ES-I3 (cell line): ENCODE data around the gene LRP6.
A peak's percentile ranks its signal among the peaks of the same experiment; 100 is the strongest.
"Not testable (repeated sequence)": the region's sequence is repeated elsewhere in the genome, so short reads cannot be mapped to it uniquely, and the experiment has no call there.

Source experiments
- H3K36me3 ChIP-seq: 2 replicates; pipeline ENCODE4 v1.6.1; 2013; ENCODE audit warnings: mild to moderate bottlenecking, low read length, control low read depth, moderate library complexity; ENCODE audit not compliant: insufficient read depth
- H3K4me1 ChIP-seq: 2 replicates; pipeline ENCODE4 v1.6.1; 2013; ENCODE audit warnings: mild to moderate bottlenecking, control low read depth, low read length; ENCODE audit not compliant: insufficient read depth
- H3K9ac ChIP-seq: 2 replicates; pipeline ENCODE4 v1.6.1; 2013; ENCODE audit warnings: low read depth, mild to moderate bottlenecking, low read length, moderate library complexity
- H3K9me3 ChIP-seq: 2 replicates; pipeline ENCODE4 v1.6.1; 2013; ENCODE audit warnings: mild to moderate bottlenecking, low read length, moderate library complexity; ENCODE audit not compliant: control insufficient read depth, insufficient read depth

LRP6 gene

DNA sequence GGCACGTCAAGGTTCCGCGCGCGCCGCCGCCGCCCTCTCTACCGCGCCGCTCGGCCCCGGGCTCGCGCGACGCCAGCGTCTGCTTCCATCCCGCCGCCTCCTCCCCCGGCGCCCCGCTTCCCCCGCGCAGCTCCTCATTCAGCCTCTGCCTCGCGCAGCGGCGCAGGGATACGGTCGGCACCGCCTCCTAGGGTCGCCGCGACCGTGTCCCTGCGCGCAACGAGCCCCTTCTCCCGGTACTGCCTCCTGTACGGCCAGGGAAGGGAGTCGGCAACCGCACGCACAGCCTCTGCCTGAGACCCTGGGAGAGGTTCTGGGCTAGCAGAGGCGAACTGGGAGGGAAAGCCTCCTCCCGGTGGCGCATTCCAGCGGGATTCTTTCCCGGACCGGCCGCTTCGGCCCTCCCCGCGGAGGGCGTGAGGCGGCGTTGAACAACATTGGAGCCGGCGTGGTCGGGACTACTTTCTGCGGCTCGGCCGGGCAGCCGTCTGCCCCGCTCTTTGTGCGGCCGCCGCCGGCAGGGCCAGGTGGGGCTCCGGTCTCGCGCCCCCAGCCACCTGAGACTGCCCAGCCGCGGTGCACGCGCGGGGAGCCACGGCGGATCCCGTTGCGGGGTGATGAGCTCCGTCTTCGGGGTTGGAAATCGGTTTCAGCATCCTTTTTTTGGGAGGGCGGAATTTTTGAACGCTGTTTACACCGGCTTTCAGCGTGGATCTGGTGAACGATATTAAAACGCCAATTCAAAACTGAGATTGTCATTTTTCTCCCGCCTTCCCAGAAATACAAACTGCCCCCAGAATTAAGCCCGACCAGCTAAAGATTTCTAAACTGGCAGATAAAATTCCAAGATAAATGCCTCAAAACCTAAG lies at the start of gene LRP6:
TSS of gene LRP6 (minus strand) at position 172 of the 869 bp plus-strand sequence. CDS start 309 bp downstream, outside the sequence.
- H3K4me1 ChIP-seq = peaks cover 12% of the 10 kb centered on the region; the same call in 1 of the 2 replicates
- H3K9ac ChIP-seq = peak within 1 kb of the TSS; percentile 98
- H3K9me3 ChIP-seq = no peaks in the 10 kb centered on the region
- H3K36me3 ChIP-seq = no peaks in the 10 kb centered on the region

GRCh38 chr12:12315838-12316237 lies 49.0 kb upstream of the LRP6 start:
- Histone ChIP-seq H3K36me3 (no peaks in the 10 kb centered on the region), H3K9ac (no peak overlapping the region), H3K4me1 (peaks cover 10% of the 10 kb centered on the region), H3K9me3 (no peaks in the 10 kb centered on the region)

DNA sequence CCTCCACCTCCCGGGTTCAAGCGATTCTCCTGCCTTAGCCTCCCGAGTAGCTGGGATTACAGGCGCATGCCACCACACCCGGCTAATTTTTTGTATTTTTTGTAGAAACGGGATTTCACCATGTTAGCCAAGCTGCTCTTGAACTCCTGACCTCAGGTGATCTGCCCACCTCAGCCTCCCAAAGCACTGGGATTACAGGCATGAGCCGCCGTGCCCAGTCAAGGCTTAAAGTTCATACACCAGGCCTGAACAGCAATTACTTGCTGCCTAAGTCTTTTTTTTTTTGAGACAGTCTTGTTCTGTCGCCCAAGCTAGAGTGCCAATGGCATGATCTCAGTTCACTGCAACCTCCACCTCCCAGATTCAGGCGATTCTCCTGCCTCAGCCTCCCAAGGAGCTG lies 43.9 kb upstream of the LRP6 start:
- H3K4me1 ChIP-seq, H3K9me3 ChIP-seq, H3K36me3 ChIP-seq: not testable (repeated sequence)

GRCh38 chr12:12305568-12306300 lies 38.9 kb upstream of the LRP6 start:
- H3K9ac ChIP-seq = no peak overlapping the region
- H3K9me3 ChIP-seq = no peaks in the 10 kb centered on the region
- no peaks in the 10 kb centered on the region for H3K36me3 ChIP-seq
- no peaks in the 10 kb centered on the region for H3K4me1 ChIP-seq

More for the DNA sequence above, 43.9 kb upstream of the LRP6 start:
- H3K9ac ChIP-seq = not testable (repeated sequence)

- no peaks in the 10 kb centered on the region for H3K36me3 ChIP-seq
- H3K9me3 ChIP-seq = no peaks in the 10 kb centered on the region
- H3K4me1 ChIP-seq = no peaks in the 10 kb centered on the region
- H3K9ac ChIP-seq = no peak overlapping the region
Measured at GRCh38 chr12:12302976-12303375, 36.1 kb upstream of the LRP6 start.

GRCh38 chr12:12301122-12301521 lies 34.3 kb upstream of the LRP6 start:
- no peak overlapping the region for H3K9ac ChIP-seq
- H3K36me3 ChIP-seq = no peaks in the 10 kb centered on the region
- H3K9me3 ChIP-seq = no peaks in the 10 kb centered on the region
- no peaks in the 10 kb centered on the region for H3K4me1 ChIP-seq

DNA sequence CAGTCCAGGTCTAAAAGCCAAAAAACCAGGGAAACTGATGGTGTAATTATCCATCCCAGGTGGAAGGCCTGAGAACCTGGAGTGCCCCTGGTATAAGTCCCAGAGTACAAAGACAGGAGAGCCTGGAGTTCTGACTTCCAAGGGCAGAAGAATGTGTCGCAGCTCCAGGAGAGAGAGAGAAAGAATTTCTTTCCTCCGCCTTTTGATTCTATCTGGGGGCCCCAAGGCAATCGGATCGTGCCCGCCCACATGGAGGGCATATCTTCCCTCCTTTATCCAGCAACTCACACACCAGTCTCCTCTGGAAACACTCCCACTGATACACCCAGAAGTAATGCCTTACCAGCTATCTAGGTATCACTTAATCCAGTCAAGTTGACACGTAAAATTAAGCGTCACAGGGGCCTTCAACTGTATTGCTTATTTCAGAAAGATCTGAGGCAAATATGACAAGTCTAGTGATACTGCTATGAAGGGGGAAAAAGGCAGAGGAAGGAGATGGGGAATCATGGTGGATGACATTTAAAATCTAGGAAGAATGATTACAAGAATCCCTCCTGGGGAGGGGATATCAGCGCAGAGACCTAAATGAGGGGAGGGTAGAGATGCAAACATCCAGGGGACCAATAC lies 30.5 kb upstream of the LRP6 start:
- H3K4me1 ChIP-seq = peaks cover 9% of the 10 kb centered on the region; the same call in 1 of the 2 replicates
- H3K9me3 ChIP-seq = no peaks in the 10 kb centered on the region
- no peaks in the 10 kb centered on the region for H3K36me3 ChIP-seq
- no peak overlapping the region for H3K9ac ChIP-seq

GRCh38 chr12:12294215-12295005 lies 27.6 kb upstream of the LRP6 start:
- no peaks in the 10 kb centered on the region for H3K36me3 ChIP-seq
- H3K4me1 ChIP-seq = peaks cover 9% of the 10 kb centered on the region; the same call in 1 of the 2 replicates
- no peak overlapping the region for H3K9ac ChIP-seq
- H3K9me3 ChIP-seq = no peaks in the 10 kb centered on the region

GRCh38 chr12:12290206-12290605 lies 23.4 kb upstream of the LRP6 start:
- H3K36me3 ChIP-seq = no peaks in the 10 kb centered on the region
- no peak overlapping the region for H3K9ac ChIP-seq
- H3K4me1 ChIP-seq = peaks cover 9% of the 10 kb centered on the region; the same call in 1 of the 2 replicates
- H3K9me3 ChIP-seq = no peaks in the 10 kb centered on the region

- no peak overlapping the region for H3K9ac ChIP-seq
- no peaks in the 10 kb centered on the region for H3K9me3 ChIP-seq
- H3K4me1 ChIP-seq = peaks cover 18% of the 10 kb centered on the region
- no peaks in the 10 kb centered on the region for H3K36me3 ChIP-seq
Measured at GRCh38 chr12:12286441-12286840, 19.6 kb upstream of the LRP6 start.

- Histone ChIP-seq H3K9ac (no peak overlapping the region), H3K4me1 (peaks cover 24% of the 10 kb centered on the region), H3K36me3 (no peaks in the 10 kb centered on the region), H3K9me3 (no peaks in the 10 kb centered on the region)
Measured at GRCh38 chr12:12282761-12283425, 16.0 kb upstream of the LRP6 start.

DNA sequence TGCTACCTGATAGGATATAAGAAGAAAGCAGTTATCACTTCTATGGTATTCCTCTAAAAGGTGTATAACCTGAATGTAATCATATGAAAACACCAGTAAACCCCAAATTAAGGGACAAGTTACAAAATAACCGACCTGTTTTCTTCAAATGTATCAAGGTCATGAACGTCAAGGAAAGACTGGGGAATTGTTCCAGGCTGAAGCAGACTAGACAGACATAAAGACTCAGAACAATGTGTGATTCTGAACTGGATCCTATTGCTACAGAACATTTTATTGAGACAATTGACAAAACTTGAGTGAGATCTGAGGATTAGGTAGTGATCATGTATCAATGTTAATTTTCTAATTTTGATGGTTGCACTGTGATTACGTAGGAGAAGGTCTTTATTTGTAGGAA lies 15.4 kb upstream of the LRP6 start:
- no peak overlapping the region for H3K9ac ChIP-seq
- peaks cover 2% of the 10 kb centered on the region; the same call in 1 of the 2 replicates for H3K9me3 ChIP-seq
- H3K4me1 ChIP-seq = peaks cover 24% of the 10 kb centered on the region
- H3K36me3 ChIP-seq = no peaks in the 10 kb centered on the region

GRCh38 chr12:12281134-12281533 lies 14.3 kb upstream of the LRP6 start:
- Histone ChIP-seq H3K4me1 (peaks cover 24% of the 10 kb centered on the region), H3K36me3 (no peaks in the 10 kb centered on the region), H3K9me3 (peaks cover 2% of the 10 kb centered on the region; the same call in 1 of the 2 replicates), H3K9ac (no peak overlapping the region)
